ENCODE measurements around the gene UNC5B. TPM values are rescaled to one million over a fixed set of nuclear protein-coding genes. Genes with fewer than 3 reads are reported as not detected.

Gene UNC5B
- 100 to 1,000 TPM in 1 of 4 donors, 10 to 100 TPM in 3; 44.7 to 106 (median 49.3) TPM for polyA plus RNA-seq (ENCODE audit: insufficient read length in 4 of 4)

GRCh38 chr10:71212318-71213126 is at the start of gene UNC5B:
Gene UNC5B (plus strand): TSS chr10:71212570. CDS start chr10:71212986, 416 bp downstream.
- peak; percentile 78 to 87 (median 86) for DNase-seq (ENCODE audit: low read depth in 4 of 4, low spot score in 3 of 4)

- DNase-seq (ENCODE audit: low read depth in 4 of 4, low spot score in 3 of 4): no peak
Observed at GRCh38 chr10:71173466-71173865, 38.9 kb upstream of the UNC5B start.

GRCh38 chr10:71176661-71177060 is 35.7 kb upstream of the UNC5B start:
- DNase-seq (ENCODE audit: low read depth in 4 of 4, low spot score in 3 of 4): no peak

- no peak for DNase-seq (ENCODE audit: low read depth in 4 of 4, low spot score in 3 of 4)
Observed at GRCh38 chr10:71177651-71178199, 34.6 kb upstream of the UNC5B start.

GRCh38 chr10:71178880-71179279 is 33.5 kb upstream of the UNC5B start:
- DNase-seq (ENCODE audit: low read depth in 4 of 4, low spot score in 3 of 4): no peak

- DNase-seq (ENCODE audit: low read depth in 4 of 4, low spot score in 3 of 4): no peak
Observed at GRCh38 chr10:71179382-71179781, 33.0 kb upstream of the UNC5B start.

DNA sequence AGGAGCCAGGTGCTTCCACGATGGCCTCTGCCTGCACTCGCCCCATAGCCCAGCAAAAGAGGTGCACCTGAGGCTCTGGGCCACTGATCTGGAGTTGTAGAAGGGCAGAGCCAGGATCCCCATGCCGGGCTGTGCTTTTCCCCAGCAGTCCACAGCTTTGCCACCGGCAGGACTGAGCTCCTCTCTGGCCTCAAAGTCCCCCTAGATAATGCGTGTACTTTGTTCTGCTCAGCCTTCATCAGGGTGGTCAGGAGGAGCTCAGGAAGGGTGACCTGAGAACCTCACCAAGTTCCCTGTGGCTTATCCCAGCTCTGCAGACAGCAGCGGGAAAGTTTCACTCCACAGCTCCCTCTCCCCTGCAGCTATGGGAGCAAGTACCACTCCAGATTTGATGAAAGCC is 27.9 kb upstream of the UNC5B start:
- no peak for DNase-seq (ENCODE audit: low read depth in 4 of 4, low spot score in 3 of 4)

- no peak for DNase-seq (ENCODE audit: low read depth in 4 of 4, low spot score in 3 of 4)
Observed at GRCh38 chr10:71185209-71185608, 27.2 kb upstream of the UNC5B start.

DNA sequence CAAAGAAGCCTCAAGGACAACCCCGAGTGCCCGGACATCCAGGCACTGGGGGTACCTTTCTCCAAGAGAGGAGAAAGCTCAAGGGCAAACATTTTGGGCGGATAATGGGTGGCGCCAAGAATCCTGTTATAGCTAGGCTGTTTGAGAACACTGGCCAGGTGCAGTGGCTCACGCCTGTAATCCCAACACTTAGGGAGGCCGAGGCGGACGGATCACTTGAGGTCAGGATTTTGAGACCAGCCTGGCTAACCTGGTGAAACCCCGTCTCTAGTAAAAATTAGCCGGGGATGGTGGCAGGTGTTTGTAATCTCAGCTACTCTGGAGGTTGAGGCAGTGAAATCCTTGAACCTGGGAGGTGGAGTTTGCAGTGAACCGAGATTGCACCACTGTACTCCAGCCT is 25.2 kb upstream of the UNC5B start:
- no peak for DNase-seq (ENCODE audit: low read depth in 4 of 4, low spot score in 3 of 4)

DNA sequence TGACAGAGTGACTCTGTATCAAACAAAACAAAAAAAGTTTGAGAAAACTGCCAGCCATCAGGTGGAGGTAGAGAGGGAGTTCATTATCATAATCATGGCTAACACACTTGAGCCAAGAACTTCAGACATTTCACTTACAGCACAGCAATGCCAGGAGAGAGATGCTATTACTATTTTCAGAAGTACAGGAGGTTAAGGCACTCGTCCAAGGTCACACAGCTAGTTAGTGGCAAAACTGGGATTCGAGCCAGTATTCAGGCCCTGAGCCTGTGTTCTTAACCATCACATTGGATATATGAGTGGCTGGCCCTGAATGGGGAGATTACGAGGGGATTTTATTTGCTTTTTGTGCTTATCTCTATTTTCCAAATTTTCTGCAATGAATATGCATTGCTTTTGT is 24.8 kb upstream of the UNC5B start:
- DNase-seq (ENCODE audit: low read depth in 4 of 4, low spot score in 3 of 4): no peak

DNA sequence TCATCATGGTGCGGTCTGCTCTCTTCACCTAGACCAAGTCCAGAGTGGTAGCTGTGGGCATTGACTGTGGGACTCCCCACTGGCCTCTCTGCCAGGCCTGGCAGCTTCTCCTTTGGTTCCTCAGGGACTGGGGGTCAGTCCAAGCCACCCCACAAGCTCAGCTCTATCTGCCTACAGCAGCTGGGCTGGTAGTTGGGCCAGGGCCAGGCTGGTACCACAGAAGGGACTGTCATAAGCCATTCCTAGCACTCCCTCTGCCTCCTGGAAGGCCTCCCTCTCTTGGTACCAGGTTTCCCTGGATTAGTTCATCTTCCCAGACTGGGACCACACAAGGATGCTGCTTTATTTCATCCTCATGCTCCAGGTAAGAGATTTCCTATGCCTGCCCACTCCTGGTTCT is 24.2 kb upstream of the UNC5B start:
- no peak for DNase-seq (ENCODE audit: low read depth in 4 of 4, low spot score in 3 of 4)

DNA sequence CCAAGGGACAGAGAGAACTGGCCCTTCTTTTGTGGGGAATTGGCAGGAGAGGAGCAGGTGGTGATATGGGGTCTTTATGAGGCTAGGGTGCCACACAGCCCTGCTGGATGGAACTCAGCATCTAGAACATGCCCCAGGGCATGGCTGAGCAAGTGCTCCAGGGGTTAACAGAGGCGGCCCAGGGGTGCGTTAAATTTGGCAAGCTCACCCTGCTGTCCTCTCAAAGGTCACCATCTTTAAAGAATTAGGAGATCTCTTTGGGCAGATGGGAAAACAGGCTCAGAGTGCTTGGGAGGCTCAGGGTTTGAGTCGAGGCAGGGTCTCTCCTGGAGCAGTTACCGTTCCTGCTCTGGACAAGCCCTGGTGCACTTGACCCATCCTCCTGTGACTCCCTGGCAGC is 21.4 kb upstream of the UNC5B start:
- DNase-seq (ENCODE audit: low read depth in 4 of 4, low spot score in 3 of 4): no peak

- DNase-seq (ENCODE audit: low read depth in 4 of 4, low spot score in 3 of 4): no peak
Observed at GRCh38 chr10:71191551-71192076, 20.8 kb upstream of the UNC5B start.

GRCh38 chr10:71193516-71193915 is 18.9 kb upstream of the UNC5B start:
- DNase-seq (ENCODE audit: low read depth in 4 of 4, low spot score in 3 of 4): no peak

DNA sequence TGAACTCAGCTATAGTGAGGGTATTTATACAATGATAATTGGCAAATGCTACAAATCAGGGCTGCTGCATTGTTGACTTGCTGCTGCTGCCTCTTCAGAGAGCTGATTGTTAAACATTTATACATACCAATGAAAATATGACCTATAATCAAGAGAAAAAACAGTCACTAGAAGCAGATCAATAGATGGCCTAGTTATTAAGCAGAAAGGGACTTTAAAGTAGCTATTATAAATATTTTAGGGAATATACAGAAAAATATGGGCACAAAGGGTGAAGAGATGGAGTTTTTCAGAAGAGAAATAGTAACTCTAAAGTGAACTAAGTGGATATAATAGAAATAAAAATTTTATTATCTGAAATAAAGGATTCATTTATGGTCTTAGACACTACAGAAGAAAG is 14.4 kb upstream of the UNC5B start:
- DNase-seq (ENCODE audit: low read depth in 4 of 4, low spot score in 3 of 4): no peak

GRCh38 chr10:71201849-71202248 is 10.5 kb upstream of the UNC5B start:
- DNase-seq (ENCODE audit: low read depth in 4 of 4, low spot score in 3 of 4): no peak

DNA sequence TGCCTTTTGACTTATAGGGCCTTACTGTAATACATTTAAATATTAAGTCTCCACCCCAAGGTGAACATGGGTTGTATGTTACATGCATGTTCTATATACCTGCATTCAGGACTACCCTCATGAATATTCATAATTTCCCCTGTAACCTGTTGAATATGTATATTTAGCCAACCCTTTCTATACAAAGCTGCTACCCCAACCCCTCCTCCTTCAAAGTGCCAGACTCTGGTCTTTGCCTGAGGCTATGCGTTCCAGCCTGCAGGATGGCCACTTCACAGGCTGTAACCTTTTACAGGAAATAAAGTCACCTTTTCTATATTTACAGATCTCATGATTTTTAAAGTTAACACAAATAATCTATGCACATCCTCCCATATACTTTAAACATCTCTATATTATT is 10.1 kb upstream of the UNC5B start:
- no peak for DNase-seq (ENCODE audit: low read depth in 4 of 4, low spot score in 3 of 4)

- no peak for DNase-seq (ENCODE audit: low read depth in 4 of 4, low spot score in 3 of 4)
Observed at GRCh38 chr10:71203124-71203523, 9.2 kb upstream of the UNC5B start.

DNA sequence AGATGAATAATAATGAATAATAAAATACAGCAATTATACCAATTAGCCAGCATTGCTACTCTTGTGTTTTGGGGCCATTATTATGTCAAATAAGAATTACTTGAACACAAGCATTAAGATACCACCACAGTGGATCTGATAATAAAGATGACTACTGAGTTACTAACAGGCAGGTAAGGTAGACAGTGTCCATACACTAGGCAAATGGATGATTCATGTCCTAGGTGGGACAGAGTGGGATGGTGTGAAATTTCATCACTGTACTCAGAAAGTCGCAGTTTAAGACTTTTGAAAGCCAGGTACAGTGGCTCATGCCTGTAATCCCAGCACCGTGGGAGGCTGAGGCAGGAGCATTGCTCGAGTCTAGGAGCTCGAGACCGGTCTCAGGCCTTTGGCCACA is 8.7 kb upstream of the UNC5B start:
- no peak for DNase-seq (ENCODE audit: low read depth in 4 of 4, low spot score in 3 of 4)

GRCh38 chr10:71204746-71205145 is 7.6 kb upstream of the UNC5B start:
- DNase-seq (ENCODE audit: low read depth in 4 of 4, low spot score in 3 of 4): no peak

DNA sequence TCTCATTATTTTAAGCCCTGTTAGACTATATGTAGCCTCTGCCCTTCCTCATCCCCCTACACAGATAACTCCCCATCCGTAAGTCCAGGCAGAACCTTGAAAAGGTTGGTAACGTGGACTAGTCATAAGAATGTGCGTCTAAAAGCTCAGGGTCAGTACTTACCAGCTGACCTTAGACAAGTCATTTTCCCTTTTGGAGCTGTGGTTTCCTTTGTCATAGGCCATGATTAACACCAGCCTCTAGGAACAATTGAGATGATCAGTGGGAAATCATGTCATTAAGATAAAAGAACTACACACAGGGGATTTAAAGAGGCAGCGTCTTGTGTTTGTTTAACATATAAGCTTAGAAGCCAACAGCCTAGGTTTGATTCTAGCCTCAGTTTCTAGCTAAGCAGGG is 6.9 kb upstream of the UNC5B start:
- DNase-seq (ENCODE audit: low read depth in 4 of 4, low spot score in 3 of 4): no peak

GRCh38 chr10:71206911-71207310 is 5.5 kb upstream of the UNC5B start:
- no peak for DNase-seq (ENCODE audit: low read depth in 4 of 4, low spot score in 3 of 4)

Measured in left renal pelvis (tissue), 4 donors.